ENCODE data around the gene HSP90B1.

HSP90B1 gene

GRCh38 chr12:103905730-103906349 is 24.4 kb upstream of the HSP90B1 start:
- H3K27ac Mint-ChIP-seq = no peak overlapping the region
- no peak for TF ChIP-seq CTCF (IDR thresholded peaks at IDR 0.05; ENCODE audit: unreplicated experiment in 3 of 3)
- H3K4me1 Mint-ChIP-seq = peaks cover 40% of the 10 kb centered on the region
- no peaks in the 10 kb centered on the region for H3K36me3 Mint-ChIP-seq (ENCODE audit: low read depth)
- H3K9me3 Mint-ChIP-seq = no peaks in the 10 kb centered on the region
- peaks cover 3% of the 10 kb centered on the region for H3K27me3 Mint-ChIP-seq (ENCODE audit: low read depth)
- H3K4me3 Mint-ChIP-seq = no peak overlapping the region

- no peak overlapping the region for H3K4me3 Mint-ChIP-seq
- no peak overlapping the region for H3K27ac Mint-ChIP-seq
- no peak for TF ChIP-seq CTCF (IDR thresholded peaks at IDR 0.05; ENCODE audit: unreplicated experiment in 3 of 3)
- no peaks in the 10 kb centered on the region for H3K27me3 Mint-ChIP-seq (ENCODE audit: low read depth)
- H3K9me3 Mint-ChIP-seq = no peaks in the 10 kb centered on the region
- H3K4me1 Mint-ChIP-seq = peaks cover 49% of the 10 kb centered on the region
- H3K36me3 Mint-ChIP-seq (ENCODE audit: low read depth) = no peaks in the 10 kb centered on the region
These were observed 22.0 kb upstream of the HSP90B1 start for GRCh38 chr12:103908246-103908541.

- peak overlapping the region in 2 of 3 experiments; percentile 5 to 24 for H3K27ac Mint-ChIP-seq
- no peaks in the 10 kb centered on the region for H3K27me3 Mint-ChIP-seq (ENCODE audit: low read depth)
- H3K4me1 Mint-ChIP-seq = peaks cover 49% of the 10 kb centered on the region
- no peaks in the 10 kb centered on the region for H3K36me3 Mint-ChIP-seq (ENCODE audit: low read depth)
- H3K9me3 Mint-ChIP-seq = no peaks in the 10 kb centered on the region
- no peak overlapping the region for H3K4me3 Mint-ChIP-seq
- TF ChIP-seq CTCF (IDR thresholded peaks at IDR 0.05; ENCODE audit: unreplicated experiment in 3 of 3) = no peak
These were observed 21.3 kb upstream of the HSP90B1 start for GRCh38 chr12:103908877-103909276.

DNA sequence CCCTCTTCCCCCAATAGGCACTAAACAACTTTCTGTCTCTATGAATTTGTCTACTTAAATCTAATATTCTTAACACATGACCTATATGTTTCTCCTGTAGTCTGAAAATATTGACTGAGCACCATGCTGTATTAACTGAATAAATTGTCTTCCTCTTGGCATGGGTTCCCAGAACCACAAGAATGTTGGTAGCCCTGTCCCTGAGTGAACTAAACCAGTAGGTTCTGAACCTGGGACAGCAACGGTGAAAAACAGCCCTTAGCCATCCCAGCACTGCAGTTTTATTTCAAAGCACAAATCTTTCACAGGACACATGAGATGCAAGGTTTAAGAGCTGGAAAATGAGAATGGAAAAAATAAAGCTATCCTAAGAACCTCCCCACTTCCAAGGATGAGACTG is 20.4 kb upstream of the HSP90B1 start:
- Mint-ChIP-seq H3K9me3 (no peaks in the 10 kb centered on the region), H3K36me3 (ENCODE audit: low read depth) (no peaks in the 10 kb centered on the region), H3K27me3 (ENCODE audit: low read depth) (no peaks in the 10 kb centered on the region)

GRCh38 chr12:103912069-103912468 is 18.1 kb upstream of the HSP90B1 start:
- peaks cover 62% of the 10 kb centered on the region for H3K4me1 Mint-ChIP-seq
- H3K9me3 Mint-ChIP-seq = peaks cover 8% of the 10 kb centered on the region
- H3K27ac Mint-ChIP-seq = no peak overlapping the region

More for the DNA sequence above, 20.4 kb upstream of the HSP90B1 start:
- Mint-ChIP-seq H3K4me3 (no peak overlapping the region), H3K4me1 (peaks cover 46% of the 10 kb centered on the region), H3K27ac (peak overlapping the region in 2 of 3 experiments; percentile 2)
- no peak for TF ChIP-seq CTCF (IDR thresholded peaks at IDR 0.05; ENCODE audit: unreplicated experiment in 3 of 3)

More at GRCh38 chr12:103912069-103912468, 18.1 kb upstream of the HSP90B1 start:
- no peak overlapping the region for H3K4me3 Mint-ChIP-seq
- no peaks in the 10 kb centered on the region for H3K36me3 Mint-ChIP-seq (ENCODE audit: low read depth)
- no peaks in the 10 kb centered on the region for H3K27me3 Mint-ChIP-seq (ENCODE audit: low read depth)
- no peak for TF ChIP-seq CTCF (IDR thresholded peaks at IDR 0.05; ENCODE audit: unreplicated experiment in 3 of 3)

Data from nephron (organoid).